HG03064 (cell line): ENCODE data around the gene PLA2R1.
"Not testable (repeated sequence)": the region's sequence is repeated elsewhere in the genome, so short reads cannot be mapped to it uniquely, and the experiment has no call there.

Experiments
- ATAC-seq: cut with Tn5 transposase; IDR thresholded peaks from one replicate; pipeline ENCODE4 v1.9.1; 2021; ENCODE audit warnings: low read depth; ENCODE audit not compliant: unreplicated experiment

Gene PLA2R1

GRCh38 chr2:160064916-160065315 lies 2.5 kb upstream of the PLA2R1 start:
- ATAC-seq = no peak

GRCh38 chr2:160063879-160064612 lies 1.6 kb upstream of the PLA2R1 start:
- ATAC-seq = no peak

GRCh38 chr2:160063271-160063670 lies 856 bp upstream of the PLA2R1 start:
- ATAC-seq = no peak

- no peak for ATAC-seq
Measured at GRCh38 chr2:160061944-160062291, 497 bp downstream of the PLA2R1 start.

- ATAC-seq = no peak
Measured at GRCh38 chr2:160061533-160061932, 882 bp downstream of the PLA2R1 start.

GRCh38 chr2:160060297-160060696 lies 2.1 kb downstream of the PLA2R1 start:
- ATAC-seq = no peak

GRCh38 chr2:160057356-160057755 lies 5.1 kb downstream of the PLA2R1 start:
- no peak for ATAC-seq

- no peak for ATAC-seq
Measured at GRCh38 chr2:160055726-160056108, 6.7 kb downstream of the PLA2R1 start.

GRCh38 chr2:160054984-160055725 lies 7.3 kb downstream of the PLA2R1 start:
- no peak for ATAC-seq

- no peak for ATAC-seq
Measured at GRCh38 chr2:160053946-160054345, 8.5 kb downstream of the PLA2R1 start.

- no peak for ATAC-seq
Measured at GRCh38 chr2:160052531-160052930, 9.9 kb downstream of the PLA2R1 start.

- no peak for ATAC-seq
Measured at GRCh38 chr2:160051371-160051800, 11.0 kb downstream of the PLA2R1 start.

- ATAC-seq = no peak
Measured at GRCh38 chr2:160050147-160050546, 12.3 kb downstream of the PLA2R1 start.

GRCh38 chr2:160045703-160046210 lies 16.7 kb downstream of the PLA2R1 start:
- no peak for ATAC-seq

- ATAC-seq = no peak
Measured at GRCh38 chr2:160044728-160045127, 17.7 kb downstream of the PLA2R1 start.

GRCh38 chr2:160043265-160043664 lies 19.1 kb downstream of the PLA2R1 start:
- ATAC-seq = no peak

- ATAC-seq = no peak
Measured at GRCh38 chr2:160042054-160042453, 20.4 kb downstream of the PLA2R1 start.

GRCh38 chr2:160041091-160041490 lies 21.3 kb downstream of the PLA2R1 start:
- no peak for ATAC-seq

GRCh38 chr2:160039166-160039903 lies 23.1 kb downstream of the PLA2R1 start:
- ATAC-seq = no peak

- ATAC-seq = not testable (repeated sequence)
Measured at GRCh38 chr2:160038662-160039061, 23.8 kb downstream of the PLA2R1 start.

- ATAC-seq = no peak
Measured at GRCh38 chr2:160036736-160037135, 25.7 kb downstream of the PLA2R1 start.
